Neuronal stem cell (in vitro differentiated cells): ENCODE measurements around the gene MAD1L1.

Source experiments
- DNase-seq: peaks from one replicate; pipeline ENCODE4 v3.0.0-alpha.2; 2013; ENCODE audit warnings: low spot score
- H2AFZ ChIP-seq: one replicate; pipeline ENCODE4 v1.6.1; 2013; ENCODE audit warnings: mild to moderate bottlenecking, low read length, inconsistent platforms
- H2AK5ac ChIP-seq: 2 replicates; pipeline ENCODE4 v1.6.1; 2013; ENCODE audit warnings: low read depth, mild to moderate bottlenecking, inconsistent platforms, low read length, moderate library complexity, mixed read lengths
- H2BK120ac ChIP-seq: 2 replicates; pipeline ENCODE4 v1.6.1; 2013; ENCODE audit warnings: low read depth, mild to moderate bottlenecking, inconsistent platforms, low read length, moderate library complexity, mixed read lengths
- H2BK12ac ChIP-seq: one replicate; pipeline ENCODE4 v1.6.1; 2013; ENCODE audit warnings: low read length, inconsistent platforms
- H2BK15ac ChIP-seq: 2 replicates; pipeline ENCODE4 v1.6.1; 2013; ENCODE audit warnings: mild to moderate bottlenecking, low read length, inconsistent platforms, mixed read lengths
- H2BK5ac ChIP-seq: one replicate; pipeline ENCODE4 v1.6.1; 2013; ENCODE audit warnings: inconsistent platforms, mild to moderate bottlenecking, low read length, moderate library complexity
- H3K14ac ChIP-seq: one replicate; pipeline ENCODE4 v1.6.1; 2013; ENCODE audit warnings: low read length, inconsistent platforms
- H3K18ac ChIP-seq: 2 replicates; pipeline ENCODE4 v1.6.1; 2013; ENCODE audit warnings: low read length, inconsistent platforms
- H3K23ac ChIP-seq: 2 replicates; pipeline ENCODE4 v1.6.1; 2013; ENCODE audit warnings: low read depth, mild to moderate bottlenecking, mixed read lengths, low read length, inconsistent platforms; ENCODE audit not compliant: poor library complexity
- H3K27ac ChIP-seq: replicated peaks from 3 replicates; pipeline ENCODE4 v1.5.1; 2013; ENCODE audit warnings: low read length, inconsistent platforms
- H3K27me3 ChIP-seq, 3 experiments: 2 replicates each; pipeline ENCODE4 v1.6.1; 2013; ENCODE audit warnings: low read length in 3 of 3, mild to moderate bottlenecking in 2 of 3, inconsistent platforms in 1 of 3, low read depth in 1 of 3, mixed read lengths in 1 of 3, moderate library complexity in 1 of 3; ENCODE audit not compliant: control insufficient read depth in 3 of 3, insufficient read depth in 3 of 3
- H3K36me3 ChIP-seq, 2 donors: replicated peaks in 1 of 2; 2 replicates each; pipeline ENCODE4 v1.6.1; 2013; ENCODE audit warnings: low read length in 2 of 2; ENCODE audit not compliant: control insufficient read depth in 2 of 2, insufficient read depth in 2 of 2
- H3K4ac ChIP-seq: 2 replicates; pipeline ENCODE4 v1.6.1; 2013; ENCODE audit warnings: inconsistent platforms, mild to moderate bottlenecking, low read length, moderate library complexity
- H3K4me1 ChIP-seq, 2 donors: 1 replicate in 1 of 2; 2 replicates in 1 of 2; pipeline ENCODE4 v1.6.1; 2013; ENCODE audit warnings: low read length in 2 of 2, low read depth in 1 of 2; ENCODE audit not compliant: control insufficient read depth in 2 of 2, insufficient read depth in 1 of 2
- H3K4me2 ChIP-seq: one replicate; pipeline ENCODE4 v1.6.1; 2013; ENCODE audit warnings: mild to moderate bottlenecking, low read length, inconsistent platforms; ENCODE audit not compliant: insufficient read depth, poor library complexity, severe bottlenecking
- H3K4me3 ChIP-seq, 2 donors: 2 replicates each; pipeline ENCODE4 v1.5.1; 2013; ENCODE audit warnings: low read length in 2 of 2, mild to moderate bottlenecking in 2 of 2, inconsistent platforms in 1 of 2, moderate library complexity in 1 of 2
- H3K79me1 ChIP-seq: one replicate; pipeline ENCODE4 v1.6.1; 2013; ENCODE audit warnings: low read depth, mild to moderate bottlenecking, inconsistent platforms, low read length, moderate library complexity
- H3K9ac ChIP-seq: one replicate; pipeline ENCODE4 v1.6.1; 2013; ENCODE audit warnings: mild to moderate bottlenecking, low read depth, low read length, inconsistent platforms; ENCODE audit not compliant: poor library complexity
- H3K9me3 ChIP-seq, 2 donors: replicated peaks in 1 of 2; 2 replicates each; pipeline versions ENCODE3 to v1.6.1; 2013; ENCODE audit warnings: low read length in 2 of 2, mild to moderate bottlenecking in 2 of 2, inconsistent platforms in 1 of 2, low read depth in 1 of 2, mixed read lengths in 1 of 2, moderate library complexity in 1 of 2; ENCODE audit not compliant: control insufficient read depth in 2 of 2, insufficient read depth in 1 of 2
- H4K8ac ChIP-seq: one replicate; pipeline ENCODE4 v1.6.1; 2013; ENCODE audit warnings: low read depth, mild to moderate bottlenecking, inconsistent platforms, low read length, moderate library complexity
- H4K91ac ChIP-seq: one replicate; pipeline ENCODE4 v1.6.1; 2013; ENCODE audit warnings: low read length, low read depth, mild to moderate bottlenecking, inconsistent platforms; ENCODE audit not compliant: poor library complexity
- WGBS, 2 donors: extraction: QIAGEN DNeasy Blood & Tissue Kit; methylation state at CpG; one replicate each; pipeline ENCODE4 v1.1.7; 2013; ENCODE audit warnings: missing lambda C conversion rate in 2 of 2, mixed read lengths in 1 of 2; ENCODE audit not compliant: insufficient read length in 2 of 2, insufficient replicate concordance in 1 of 2; ENCODE audit errors: extremely low coverage in 2 of 2; 5-methylcytosine and 5-hydroxymethylcytosine counted together

Gene MAD1L1

GRCh38 chr7:2012981-2013380 is 219.8 kb downstream of the MAD1L1 start:
- no peak for DNase-seq
- H2AFZ ChIP-seq: no peak overlapping the region
- no peak overlapping the region for H2AK5ac ChIP-seq
- H3K9me3 ChIP-seq: no peaks in the 10 kb centered on the region
- no peak overlapping the region for H3K14ac ChIP-seq
- WGBS, 2 donors: no CpG with 5 or more reads among the region's 8 CpGs
- peaks cover 10% of the 10 kb centered on the region for H3K79me1 ChIP-seq
- no peak overlapping the region for H3K23ac ChIP-seq
- H2BK120ac ChIP-seq: no peak overlapping the region
- H2BK15ac ChIP-seq: no peak overlapping the region
- peaks cover 7 to 10% of the 10 kb centered on the region in 2 donors for H3K36me3 ChIP-seq
- no peak overlapping the region for H4K91ac ChIP-seq
- no peaks in the 10 kb centered on the region for H3K27me3 ChIP-seq
- no peak overlapping the region for H3K4me3 ChIP-seq
- no peak overlapping the region for H3K4me2 ChIP-seq
- no peak overlapping the region for H3K4ac ChIP-seq
- peak overlapping the region; percentile 39 for H2BK5ac ChIP-seq
- peak overlapping the region; percentile 51 for H3K9ac ChIP-seq
- H3K18ac ChIP-seq: no peak overlapping the region
- H3K27ac ChIP-seq: no peak overlapping the region
- no peak overlapping the region for H2BK12ac ChIP-seq
- peaks cover 0 to under 1% of the 10 kb centered on the region in 2 donors for H3K4me1 ChIP-seq
- no peak overlapping the region for H4K8ac ChIP-seq

- Histone ChIP-seq H3K36me3 (peaks cover 7 to 10% of the 10 kb centered on the region in 2 donors), H3K14ac (peak overlapping the region; percentile 75), H4K8ac (peak overlapping the region; percentile 82), H3K9me3 (no peaks in the 10 kb centered on the region), H3K27me3 (no peaks in the 10 kb centered on the region), H4K91ac (no peak overlapping the region), H3K4ac (no peak overlapping the region), H3K9ac (peak overlapping the region; percentile 44), H2BK120ac (no peak overlapping the region), H2AK5ac (no peak overlapping the region), H3K23ac (no peak overlapping the region), H3K79me1 (peaks cover 10% of the 10 kb centered on the region), H3K27ac (no peak overlapping the region), H3K18ac (peak overlapping the region; percentile 38), H3K4me1 (no peaks in the 10 kb centered on the region), H3K4me3 (no peak overlapping the region), H3K4me2 (no peak overlapping the region), H2BK5ac (no peak overlapping the region), H2BK12ac (peak overlapping the region; percentile 65), H2AFZ (no peak overlapping the region), H2BK15ac (no peak overlapping the region)
- DNase-seq: no peak
- WGBS, 2 donors: no CpG with 5 or more reads among the region's 28 CpGs
These were observed 220.5 kb downstream of the MAD1L1 start for GRCh38 chr7:2012044-2012900.

GRCh38 chr7:2011266-2012043 is 221.3 kb downstream of the MAD1L1 start:
- no peaks in the 10 kb centered on the region for H3K9me3 ChIP-seq
- H3K4me1 ChIP-seq: peaks cover 0 to 7% of the 10 kb centered on the region in 2 donors
- no peaks in the 10 kb centered on the region for H3K27me3 ChIP-seq
- H2BK15ac ChIP-seq: no peak overlapping the region
- peak overlapping the region; percentile 75 for H3K14ac ChIP-seq
- peak overlapping the region; percentile 82 for H4K8ac ChIP-seq
- H2BK120ac ChIP-seq: no peak overlapping the region
- H3K9ac ChIP-seq: peak overlapping the region; percentile 44
- H3K79me1 ChIP-seq: peaks cover 10% of the 10 kb centered on the region
- H3K23ac ChIP-seq: peak overlapping the region; percentile 55
- H3K4me2 ChIP-seq: no peak overlapping the region
- H2BK5ac ChIP-seq: no peak overlapping the region
- no peak overlapping the region for H2AFZ ChIP-seq
- no peak overlapping the region for H4K91ac ChIP-seq
- H3K27ac ChIP-seq: no peak overlapping the region
- no peak overlapping the region for H2BK12ac ChIP-seq
- no peak overlapping the region for H2AK5ac ChIP-seq
- peaks cover 7 to 10% of the 10 kb centered on the region in 2 donors for H3K36me3 ChIP-seq
- H3K4ac ChIP-seq: no peak overlapping the region
- no peak overlapping the region for H3K4me3 ChIP-seq
- no CpG with 5 or more reads among the region's 17 CpGs for WGBS, 2 donors
- peak overlapping the region; percentile 80 for H3K18ac ChIP-seq
- no peak for DNase-seq
